Hematopoietic multipotent progenitor cell treated with erythropoietin and hydrocortisone succinate and interleukin-3 and kit ligand, for 15 days (in vitro differentiated cells): ENCODE measurements around the gene SDK2.

Source experiments
- DNase-seq: peaks from one replicate; pipeline ENCODE4 v3.0.0-alpha.2; 2015; ENCODE audit warnings: low spot score

The SDK2 gene

DNA sequence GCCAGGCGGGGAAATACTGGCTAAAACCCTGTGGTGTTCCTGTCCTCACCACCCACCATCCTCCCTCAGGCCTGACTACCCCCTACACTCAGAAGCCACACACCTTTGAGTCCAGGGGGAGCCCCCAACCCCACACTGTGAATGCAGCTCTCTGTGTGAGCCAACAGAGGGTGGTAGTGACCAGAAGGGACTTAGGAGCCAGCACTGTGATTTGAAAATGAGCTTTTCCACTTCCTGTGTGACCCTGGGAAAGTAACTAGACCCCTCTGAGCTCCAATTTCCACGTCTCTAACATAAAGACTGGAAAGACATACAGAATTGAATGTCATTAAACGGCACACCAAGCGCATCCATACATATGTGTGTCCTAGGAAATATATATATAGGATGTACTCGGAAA is 58.7 kb downstream of the SDK2 start:
- no peak for DNase-seq

DNA sequence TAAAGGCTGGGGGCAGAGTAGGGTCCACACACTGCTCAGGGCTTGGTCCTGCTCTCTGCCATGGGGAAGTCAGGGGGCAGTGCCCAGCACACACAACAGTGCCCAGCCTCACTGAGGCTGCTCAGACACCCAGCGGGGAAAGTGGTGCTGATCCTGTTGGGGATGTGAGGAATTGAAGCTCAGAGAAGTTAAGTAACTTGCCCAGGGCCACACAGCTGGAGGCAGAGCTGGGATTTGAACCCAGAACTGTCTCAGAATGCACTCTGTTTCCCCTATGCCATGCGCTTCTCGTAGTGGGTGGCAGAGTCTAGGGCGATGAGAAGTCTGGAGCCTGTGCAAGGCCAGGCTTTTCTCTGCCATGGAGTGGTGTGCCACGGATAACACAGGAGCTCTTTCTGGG is 59.3 kb downstream of the SDK2 start:
- no peak for DNase-seq

DNA sequence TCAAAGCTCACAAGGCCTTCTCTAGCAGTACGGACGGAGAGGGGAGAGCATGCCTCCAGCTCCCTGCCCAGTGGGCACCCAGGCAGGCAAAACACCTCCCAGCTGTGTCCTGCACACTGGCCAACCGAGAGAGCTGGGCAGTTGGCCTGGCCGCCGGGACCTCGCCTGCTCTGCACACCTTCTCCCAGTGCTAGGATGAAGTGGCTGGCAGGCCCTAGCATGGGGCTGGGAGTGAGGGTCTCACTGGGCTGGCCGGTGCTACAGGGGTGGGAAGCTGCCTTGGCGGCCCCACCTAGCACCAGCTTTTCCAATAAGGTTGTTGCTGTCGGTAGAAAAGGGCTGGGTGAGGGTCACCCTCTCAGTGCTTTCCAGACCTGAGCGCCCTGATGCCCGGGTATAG is 60.2 kb downstream of the SDK2 start:
- no peak for DNase-seq

DNA sequence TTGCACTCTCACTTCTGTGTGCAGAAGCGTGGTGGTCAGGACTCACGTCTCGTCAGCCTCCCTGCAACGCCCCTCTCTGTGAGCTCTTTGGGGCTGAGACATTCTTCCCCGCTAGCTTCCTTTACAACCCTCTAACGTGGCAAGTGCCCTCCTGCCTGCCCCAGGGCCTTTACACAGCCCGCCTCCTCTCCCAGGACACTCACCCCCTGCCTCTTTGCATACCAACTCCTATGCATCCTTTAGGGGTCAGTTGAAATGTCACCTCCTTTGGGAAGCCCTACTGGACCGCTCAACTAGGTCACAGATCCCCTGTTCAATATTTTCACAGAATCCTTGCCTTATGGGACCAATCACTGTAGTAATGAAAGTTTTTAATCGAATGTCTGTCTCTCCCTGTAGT is 61.4 kb downstream of the SDK2 start:
- no peak for DNase-seq

DNA sequence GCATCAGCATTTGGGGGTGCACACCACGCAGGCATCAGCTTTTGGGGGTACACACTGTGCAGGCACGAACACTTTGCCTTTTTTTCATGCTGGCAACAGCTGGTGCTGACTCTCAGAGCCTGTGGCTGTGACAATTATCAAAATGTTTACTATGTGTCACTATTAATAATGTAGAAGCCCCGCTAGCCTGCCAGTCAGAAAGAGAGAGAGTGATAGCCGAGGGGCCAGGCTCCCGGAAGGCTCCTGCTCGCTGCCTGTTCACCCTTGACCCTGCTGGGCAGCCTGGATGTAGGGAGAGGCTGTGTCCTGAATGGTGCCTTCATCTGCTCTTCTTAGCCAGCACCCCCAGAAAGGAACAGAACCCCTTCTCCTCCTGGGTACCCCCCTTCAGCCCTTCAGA is 61.9 kb downstream of the SDK2 start:
- no peak for DNase-seq

DNA sequence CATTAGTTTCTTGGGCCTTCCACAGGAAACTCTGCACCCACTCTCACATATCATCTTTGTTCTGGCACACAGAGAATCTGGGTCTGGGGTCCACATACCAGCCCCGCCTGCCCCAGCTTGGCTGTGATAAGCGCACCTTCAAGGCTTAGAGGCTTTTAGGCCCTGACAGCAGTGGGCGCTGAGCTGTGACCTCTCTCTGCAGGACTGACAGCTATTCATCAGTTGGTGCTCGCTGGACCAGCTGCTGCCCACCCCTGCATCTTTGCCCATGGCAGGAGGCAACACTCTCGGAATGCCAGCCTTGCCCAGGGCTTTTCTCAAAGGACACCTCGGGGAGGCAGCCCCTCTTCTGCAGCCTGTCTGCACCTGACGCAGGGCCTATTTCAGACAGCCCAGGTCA is 62.9 kb downstream of the SDK2 start:
- DNase-seq: no peak

DNA sequence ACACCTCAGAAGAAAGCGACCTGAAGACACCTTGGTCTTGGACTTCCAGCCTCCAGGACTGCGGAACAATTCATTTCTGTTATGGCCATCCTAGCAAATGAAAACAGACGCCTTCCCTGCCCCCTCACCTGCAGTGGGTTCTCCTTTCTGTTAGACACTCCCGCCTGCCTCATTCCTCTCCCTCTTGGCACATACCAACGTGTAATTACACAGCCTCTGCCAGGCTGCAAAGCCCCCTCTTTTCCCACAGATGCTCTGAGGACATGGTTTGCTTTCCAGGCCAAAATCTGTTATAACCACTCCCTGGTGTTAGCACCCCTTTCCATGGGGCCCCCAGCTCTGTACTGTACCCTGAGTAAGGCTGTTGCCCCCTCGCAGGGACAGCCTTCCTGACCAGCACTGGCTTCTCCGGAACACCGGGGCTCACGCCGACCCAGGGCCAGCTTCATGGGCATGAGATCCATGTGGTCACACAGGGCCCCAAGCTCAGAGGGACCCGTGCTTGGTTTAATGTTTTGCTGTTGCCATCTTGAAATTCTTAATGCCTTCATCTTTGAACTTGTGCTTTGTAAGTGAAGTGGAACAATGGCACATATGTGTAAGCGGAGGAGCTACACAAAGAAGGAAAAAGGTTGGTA is 64.1 kb downstream of the SDK2 start:
- DNase-seq: no peak

DNA sequence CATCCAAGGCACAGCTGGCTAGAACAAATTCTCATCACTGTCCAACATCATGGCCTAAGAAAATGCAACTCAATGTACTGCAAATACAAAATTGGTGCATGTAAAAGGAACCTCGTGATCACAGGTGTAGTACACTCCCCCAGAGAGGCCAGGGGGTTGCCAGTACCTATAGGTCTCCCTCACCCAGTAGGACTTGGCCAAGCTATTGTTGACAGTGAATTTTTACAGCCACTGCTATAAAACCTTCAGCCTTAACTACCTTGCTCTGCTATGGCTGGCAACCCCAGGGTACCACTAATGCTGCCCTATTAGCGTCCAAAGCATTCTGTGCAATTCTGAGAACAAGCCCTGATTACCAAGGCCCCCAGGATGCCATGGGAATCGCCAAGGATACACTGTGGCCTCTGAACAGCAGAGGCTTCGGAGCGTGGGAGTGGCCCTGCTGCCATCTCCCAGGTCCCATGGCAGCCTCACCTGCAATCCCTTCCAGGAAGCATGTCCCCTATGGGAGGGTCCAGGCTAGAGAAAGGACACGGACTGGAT is 67.6 kb downstream of the SDK2 start:
- DNase-seq: no peak

DNA sequence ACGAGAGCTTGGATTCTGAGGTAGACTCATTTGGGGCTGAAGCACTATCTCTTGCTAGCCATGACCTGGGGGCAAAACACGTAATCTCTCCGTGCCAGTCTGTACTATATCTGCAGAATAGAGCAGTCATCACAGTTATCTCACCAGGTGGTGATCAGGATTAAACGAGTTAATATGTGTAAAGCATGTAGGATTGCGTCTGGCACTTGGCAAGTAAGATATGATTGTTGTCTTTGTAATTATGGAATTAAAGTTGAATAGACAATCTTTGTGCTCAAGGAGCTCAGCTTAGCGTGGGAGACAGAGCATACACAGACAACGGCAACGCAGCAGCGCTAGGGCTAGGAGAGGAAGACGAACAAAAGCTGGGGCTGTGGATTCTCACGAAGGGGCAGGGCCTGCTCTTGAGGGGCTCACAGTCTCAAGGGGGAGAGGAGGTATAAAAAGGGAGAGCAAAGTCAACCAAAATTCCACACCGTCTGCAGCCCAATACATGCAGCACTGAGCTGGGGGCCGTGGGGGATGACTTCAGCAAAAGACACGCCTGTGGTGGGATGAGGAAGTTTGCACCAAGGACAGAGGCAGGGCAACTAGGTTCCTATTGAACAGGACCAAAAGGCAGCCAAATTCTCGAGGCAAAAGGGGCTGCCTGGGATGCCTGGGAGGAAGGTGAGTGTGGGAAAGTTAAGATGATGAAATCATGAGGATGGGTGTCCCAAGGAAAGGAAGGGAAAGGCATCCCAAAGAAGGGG is 68.6 kb downstream of the SDK2 start:
- DNase-seq: no peak

DNA sequence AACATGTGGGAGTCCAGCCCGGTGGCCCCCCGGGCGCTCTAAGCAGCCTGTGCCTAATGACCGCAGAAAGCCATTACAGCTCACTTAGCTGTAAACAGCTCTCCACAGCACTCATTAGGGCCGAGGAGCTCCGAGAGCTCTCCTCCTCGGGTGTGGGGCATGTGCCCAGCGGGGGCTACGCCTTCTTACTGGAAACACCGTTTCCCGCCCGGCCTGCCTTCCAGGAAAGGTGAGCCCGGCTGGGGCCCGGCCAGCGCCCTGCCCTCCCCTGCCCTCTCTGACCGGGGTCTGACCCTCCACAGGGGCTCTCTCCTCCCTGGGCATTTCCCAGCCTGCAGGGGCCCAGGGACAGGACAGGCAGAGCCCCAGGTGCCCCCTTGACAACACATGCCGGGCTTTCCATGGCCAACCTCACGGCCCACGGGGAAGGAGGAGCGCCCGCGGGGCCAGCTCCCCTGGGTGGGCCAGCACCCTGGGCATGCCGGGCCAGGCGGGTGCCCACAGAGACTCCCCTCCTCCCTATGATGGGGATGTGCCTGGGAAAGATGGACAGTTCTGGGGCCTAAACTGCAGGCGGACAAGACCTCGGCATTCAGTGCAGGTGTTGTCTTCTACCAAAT is 72.6 kb downstream of the SDK2 start:
- no peak for DNase-seq

DNA sequence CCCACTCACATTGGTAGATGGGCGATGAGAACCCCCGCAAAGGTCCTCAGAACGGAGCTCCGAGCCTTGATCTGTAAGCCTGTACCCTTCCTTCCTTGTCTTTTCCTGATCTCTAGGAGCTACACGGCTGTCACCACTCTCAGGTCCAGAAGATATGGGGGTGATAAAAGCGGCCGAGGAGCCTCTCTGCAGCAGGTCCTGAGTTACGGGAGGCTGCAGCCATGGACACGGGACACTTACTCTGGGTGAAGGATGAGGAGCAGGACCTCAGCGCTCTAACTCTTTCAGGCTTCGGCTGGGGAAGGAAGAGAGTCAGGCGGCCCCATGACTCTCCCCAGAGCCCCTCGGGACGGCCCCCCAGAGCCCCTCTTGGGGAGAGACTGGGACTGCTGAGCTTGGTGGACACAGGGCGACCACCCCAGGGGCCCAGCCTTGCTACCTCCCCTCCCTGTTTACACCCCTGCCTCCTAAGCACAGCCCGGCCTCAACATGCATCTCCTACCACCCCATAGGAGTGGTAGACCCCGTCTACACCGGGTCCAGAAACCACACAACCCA is 74.4 kb downstream of the SDK2 start:
- no peak for DNase-seq

DNA sequence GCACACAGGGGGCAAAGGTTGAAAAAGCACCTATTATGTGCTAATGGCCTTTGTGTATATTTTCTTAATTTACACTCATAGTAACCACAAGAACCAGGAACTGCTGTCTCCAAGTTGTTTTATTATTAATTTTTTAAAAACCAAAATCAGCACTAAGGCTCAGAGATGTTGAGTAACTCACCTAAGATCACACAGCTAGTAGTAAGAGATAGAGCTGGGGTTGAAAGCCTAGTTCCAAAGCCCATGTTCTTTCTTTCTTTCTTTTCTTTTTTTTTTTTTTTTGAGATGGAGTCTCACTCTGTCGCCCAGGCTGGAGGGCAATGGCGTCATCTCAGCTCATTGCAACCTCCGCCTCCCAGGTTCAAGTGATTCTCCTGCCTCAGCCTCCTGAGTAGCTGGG is 75.3 kb downstream of the SDK2 start:
- DNase-seq: no peak

DNA sequence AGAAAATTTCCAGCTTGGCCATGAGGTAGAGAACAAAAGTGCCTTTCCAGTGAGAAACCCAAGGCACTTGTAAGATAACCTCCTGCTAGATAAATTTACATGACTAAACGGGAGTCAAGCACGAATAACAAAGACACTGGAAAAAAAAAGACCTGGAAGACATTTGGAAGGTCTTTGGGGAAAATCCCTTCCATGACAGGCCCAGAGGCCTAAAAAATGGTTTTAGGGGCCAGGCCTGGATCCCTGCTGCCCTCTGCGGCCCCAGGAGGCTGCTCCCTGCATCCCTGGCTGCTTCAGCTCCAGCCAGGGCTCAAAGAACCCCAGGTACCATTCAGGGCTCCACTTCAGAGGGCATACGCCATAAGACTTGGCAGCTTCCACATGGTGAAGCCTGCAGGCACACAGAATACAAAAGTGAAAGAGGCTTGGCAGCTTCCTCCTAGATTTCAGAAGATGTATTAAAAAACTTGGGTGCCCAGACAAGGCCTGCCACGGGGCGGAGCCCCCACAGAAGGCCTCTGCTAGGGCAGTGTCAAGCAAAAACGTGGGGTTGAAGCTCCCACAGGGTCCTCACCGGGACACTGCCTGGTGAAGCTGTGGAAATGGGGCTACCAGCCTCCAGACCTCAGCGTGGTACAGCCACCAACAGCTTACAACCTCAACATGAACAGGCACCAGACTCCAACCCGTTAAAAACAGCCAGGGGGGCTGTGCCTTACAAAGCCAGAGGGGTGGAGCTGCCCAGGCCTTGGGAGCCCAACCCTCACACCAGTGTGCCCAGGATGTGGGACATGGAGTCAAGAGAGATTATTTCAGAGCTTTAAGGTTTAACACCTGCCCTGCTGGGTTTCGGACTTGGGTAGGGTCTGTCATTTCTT is 77.1 kb downstream of the SDK2 start:
- DNase-seq: no peak

DNA sequence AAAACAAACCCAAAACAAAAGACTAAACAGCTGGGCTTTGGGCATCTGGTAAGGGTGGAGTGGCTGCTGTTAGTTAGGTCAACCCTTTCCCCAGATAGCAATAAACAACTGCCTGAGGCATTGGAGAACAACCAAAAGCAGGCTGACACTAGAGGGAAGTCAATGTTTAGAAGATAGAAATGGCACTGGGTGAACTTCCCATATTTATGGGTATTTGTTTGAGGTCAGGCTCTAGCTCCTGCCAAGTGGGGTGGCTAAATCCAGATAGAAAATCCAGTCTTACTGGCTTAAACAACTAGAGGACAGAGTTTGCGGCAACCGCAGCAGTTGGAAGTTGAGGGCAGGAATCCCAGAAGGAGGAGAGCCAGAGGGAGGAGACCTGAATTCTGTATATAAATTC is 79.4 kb downstream of the SDK2 start:
- no peak for DNase-seq

DNA sequence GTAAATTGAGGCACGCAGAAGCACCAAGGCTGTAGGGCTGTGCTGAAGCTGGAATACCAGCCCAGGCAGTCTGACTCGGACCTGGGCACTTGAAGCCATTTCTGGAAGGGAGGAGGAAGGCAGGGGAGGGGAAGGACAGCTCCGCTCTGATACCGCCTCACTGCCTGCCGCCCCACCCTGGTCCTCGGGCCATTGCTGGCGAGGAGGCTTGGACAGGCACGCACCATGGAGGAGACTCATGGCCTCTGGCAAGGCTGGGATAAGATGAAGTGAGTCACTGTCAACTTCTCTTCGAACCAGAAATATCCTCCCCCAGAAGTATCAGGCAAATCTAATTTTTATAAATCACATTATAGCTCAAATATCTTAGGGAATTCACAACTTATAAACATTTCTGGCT is 81.3 kb downstream of the SDK2 start:
- no peak for DNase-seq

DNA sequence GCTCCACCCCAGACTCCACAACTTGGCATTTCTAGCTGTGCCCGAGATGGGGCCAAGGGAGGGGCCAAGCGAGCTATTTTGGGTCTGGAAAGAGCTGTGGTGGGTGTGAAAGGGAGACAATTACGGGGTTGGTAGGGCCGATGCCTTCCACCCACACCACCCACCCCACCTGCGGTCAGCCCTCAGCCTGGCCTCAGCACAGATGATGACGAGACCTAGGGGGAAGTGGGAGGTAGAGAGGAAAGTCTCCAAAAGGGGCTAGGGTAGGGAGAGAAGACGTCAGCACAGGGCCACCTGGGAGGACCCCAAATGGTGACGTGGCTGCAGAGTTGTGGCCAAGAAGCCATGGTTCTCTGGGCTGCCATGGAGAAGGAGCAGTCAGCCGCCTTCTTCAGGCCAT is 83.1 kb downstream of the SDK2 start:
- no peak for DNase-seq

DNA sequence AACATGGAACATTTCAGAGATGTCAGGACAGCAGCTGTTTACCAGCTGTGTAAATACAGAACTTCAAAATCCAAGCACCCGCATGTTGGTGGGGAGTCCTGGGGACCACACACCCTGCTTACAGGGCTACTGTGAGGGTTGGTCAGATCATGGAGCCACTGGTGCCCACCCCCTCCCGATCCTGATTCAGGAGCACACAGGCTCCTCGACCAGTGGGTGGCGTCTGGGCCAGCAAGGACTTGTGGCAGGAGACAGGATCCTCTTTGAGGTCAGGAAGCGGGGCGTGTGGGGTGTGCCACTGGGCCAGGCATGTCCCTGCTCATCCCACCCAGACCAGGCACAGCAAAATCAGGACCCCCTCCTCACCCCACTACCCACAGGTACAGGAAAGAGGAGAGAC is 83.6 kb downstream of the SDK2 start:
- no peak for DNase-seq

DNA sequence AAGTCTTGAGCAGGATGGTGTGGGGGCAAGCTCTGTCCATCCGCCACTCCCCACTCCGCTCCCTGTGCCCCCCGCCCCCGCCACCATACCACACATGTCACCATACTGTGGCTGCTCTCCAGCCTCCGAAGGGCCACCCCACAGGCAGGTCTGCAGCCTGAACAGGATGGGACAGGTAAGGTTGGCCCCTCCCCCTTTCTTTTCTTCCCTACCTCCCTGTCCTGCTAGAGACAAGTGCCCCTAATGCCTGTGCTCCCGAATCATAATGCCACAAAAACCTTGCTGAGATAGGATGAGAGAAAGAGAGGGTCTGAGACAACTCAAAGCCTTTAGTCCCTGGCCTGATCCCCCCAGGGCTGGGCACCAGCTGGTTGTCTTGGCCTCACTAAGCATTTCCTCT is 84.7 kb downstream of the SDK2 start:
- DNase-seq: no peak

DNA sequence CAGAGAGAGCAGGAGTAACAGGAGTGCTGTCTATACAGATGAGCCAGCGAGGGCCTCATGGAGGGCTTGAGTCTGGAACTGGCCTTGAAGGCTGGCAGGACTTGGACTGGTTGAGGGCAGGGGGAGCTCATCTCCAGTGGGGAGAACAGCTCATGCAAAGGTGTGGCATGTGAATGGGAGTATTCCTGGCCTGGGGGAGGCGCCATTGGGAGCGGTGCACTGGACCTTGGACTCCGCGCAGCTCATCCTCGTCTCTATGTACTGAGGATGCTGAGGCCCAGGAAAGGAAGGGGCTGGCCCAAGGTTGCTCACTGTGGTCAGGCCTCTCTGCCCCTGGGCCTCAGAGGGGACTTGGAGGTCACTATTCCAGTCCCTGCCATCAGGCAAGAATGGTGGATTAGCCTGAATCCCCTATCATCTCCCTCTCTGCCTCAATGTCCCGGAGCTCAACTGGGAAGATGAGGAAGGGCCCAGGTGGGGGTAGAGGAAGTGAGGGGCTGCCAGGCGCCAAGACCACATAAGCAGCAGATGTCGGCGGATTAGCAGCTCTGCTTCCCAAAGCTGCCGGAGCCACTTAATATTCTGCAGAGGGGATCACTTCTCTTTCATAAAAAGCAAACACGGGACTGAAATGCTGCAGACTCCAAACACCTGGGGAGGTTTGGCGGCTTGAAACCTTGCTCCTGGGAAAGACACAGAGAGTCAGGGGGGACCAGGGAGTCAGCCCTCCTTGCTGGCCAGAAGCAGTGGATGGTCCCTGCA is 88.9 kb downstream of the SDK2 start:
- DNase-seq: no peak

DNA sequence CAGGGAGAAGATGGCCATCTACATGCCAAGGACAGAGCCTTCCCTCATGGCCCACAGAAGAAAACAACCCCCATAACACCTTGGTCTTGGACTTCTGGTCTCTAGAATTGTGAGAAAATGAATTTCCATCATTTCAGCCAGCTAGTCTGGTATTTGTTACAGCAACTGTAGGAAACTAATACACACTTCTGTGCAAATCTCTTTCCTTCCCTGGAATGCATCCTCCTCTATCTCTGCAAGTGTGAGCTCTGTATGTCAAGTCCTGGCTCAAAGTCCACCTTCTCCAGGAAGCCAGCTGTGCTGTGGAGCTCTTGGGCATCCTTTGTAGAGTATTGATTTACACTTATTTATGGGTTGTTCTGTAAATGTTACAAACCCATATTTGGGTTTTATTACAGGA is 89.7 kb downstream of the SDK2 start:
- no peak for DNase-seq

DNA sequence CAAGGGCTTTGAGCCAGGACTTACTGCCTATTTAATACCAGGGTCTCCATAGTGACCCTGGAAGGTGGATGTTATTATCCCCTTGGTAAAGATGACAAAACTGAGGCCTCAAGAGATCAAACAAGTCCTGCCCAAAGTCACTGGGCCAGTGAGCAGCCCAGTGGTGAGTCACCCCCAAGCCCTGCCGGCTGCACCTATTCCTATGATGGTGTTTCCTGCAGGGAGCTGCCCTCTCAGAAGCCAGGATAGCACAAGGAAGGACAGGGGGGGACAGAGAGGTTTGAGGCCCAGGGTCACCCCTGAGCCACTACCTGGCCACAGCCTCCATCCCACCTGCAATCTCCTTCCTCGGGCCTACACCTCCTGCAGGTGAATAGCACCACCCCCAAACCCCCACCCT is 90.9 kb downstream of the SDK2 start:
- DNase-seq: no peak
